Testis (tissue), 3 donors: ENCODE measurements around the gene VSIG10L2. TPM values are rescaled to one million over a fixed set of nuclear protein-coding genes. Genes with fewer than 3 reads are reported as not detected.
"Not testable (repeated sequence)": the region's sequence is repeated elsewhere in the genome, so short reads cannot be mapped to it uniquely, and the experiment has no call there.

Experiments
- DNase-seq: peaks from one replicate; pipeline ENCODE4 v3.0.0-alpha.2; 2019
- H3K27ac ChIP-seq, 2 donors: fragments of 200-600 bp; sonication (generic); one replicate each; pipeline ENCODE4 v1.5.1; 2019
- H3K27me3 ChIP-seq: fragments of 200-600 bp; sonication (generic); one replicate; pipeline ENCODE4 v1.5.1; 2019
- H3K36me3 ChIP-seq: fragments of 200-600 bp; sonication (generic); one replicate; pipeline ENCODE4 v1.5.1; 2017; ENCODE audit warnings: low read depth; ENCODE audit errors: missing control alignments
- H3K4me1 ChIP-seq: fragments of 200-600 bp; sonication (generic); one replicate; pipeline ENCODE4 v1.5.1; 2019
- H3K4me3 ChIP-seq, 2 donors: fragments of 200-600 bp; sonication (generic); one replicate each; pipeline ENCODE4 v1.5.1; 2017 to 2019
- H3K9me3 ChIP-seq: fragments of 200-600 bp; sonication (generic); one replicate; pipeline ENCODE4 v1.5.1; 2017
- CTCF ChIP-seq, 3 experiments: fragments of 450-650 bp in 2 of 3; fragments of 200-600 bp in 1 of 3; sonication (generic) in 1 of 3; IDR thresholded peaks; one replicate each; pipeline ENCODE4 v1.5.1; 2016 to 2019; ENCODE audit warnings: antibody characterized with exemption in 3 of 3, mild to moderate bottlenecking in 2 of 3, moderate library complexity in 1 of 3
- POLR2A ChIP-seq: fragments of 450-650 bp; IDR thresholded peaks from one replicate; pipeline ENCODE4 v1.6.1; 2017; ENCODE audit warnings: antibody characterized with exemption, mild to moderate bottlenecking, moderate library complexity
- WGBS, 2 donors: methylation state at CpG; one replicate each; pipeline ENCODE4 v1.1.5; 2018; 5-methylcytosine and 5-hydroxymethylcytosine counted together
- intact Hi-C: fragments of 100-400 bp; cut with DNase I; formaldehyde crosslinking; loops from one replicate; pipeline ENCODE4 v1.15.1; 2023; ENCODE audit warnings: low total_unique reads
- polyA plus RNA-seq: library from polyadenylated mRNA; stranded (reverse); fragments of 350-450 nt; fragmentation: Illumina TruSeq; extraction: RNeasy Lipid Tissue Mini Kit (QIAGEN cat#74804); gene quantifications from one replicate; pipeline ENCODE4 v1.2.3, GENCODE V29; 2014; ENCODE audit warnings: low read depth, low replicate concordance; ENCODE audit not compliant: insufficient read depth
- total RNA-seq, 2 donors: library from RNA; depleted of rRNA; stranded (reverse); fragments of >200 nt; gene quantifications; one replicate each; pipeline ENCODE4 v1.2.3, GENCODE V29; 2016

Gene VSIG10L2
- total and polyA plus RNA-seq, 3 donors from 2014 or later = not detected

- Histone ChIP-seq H3K36me3 (no peaks in the 10 kb centered on the region), H3K4me3 (no peak overlapping the region), H3K27ac (no peak overlapping the region), H3K9me3 (no peaks in the 10 kb centered on the region), H3K4me1 (peaks cover 7% of the 10 kb centered on the region), H3K27me3 (no peaks in the 10 kb centered on the region)
- WGBS, 2 donors = 90 to 92% methylated on average over 3 of the region's 3 CpGs
- no peak for DNase-seq
- TF ChIP-seq CTCF (IDR thresholded peaks at IDR 0.05) (no peak), POLR2A (no peak)
- intact Hi-C loops = no loop called here
These were observed 36.5 kb downstream of the VSIG10L2 start for GRCh38 chr11:125982348-125982730.

DNA sequence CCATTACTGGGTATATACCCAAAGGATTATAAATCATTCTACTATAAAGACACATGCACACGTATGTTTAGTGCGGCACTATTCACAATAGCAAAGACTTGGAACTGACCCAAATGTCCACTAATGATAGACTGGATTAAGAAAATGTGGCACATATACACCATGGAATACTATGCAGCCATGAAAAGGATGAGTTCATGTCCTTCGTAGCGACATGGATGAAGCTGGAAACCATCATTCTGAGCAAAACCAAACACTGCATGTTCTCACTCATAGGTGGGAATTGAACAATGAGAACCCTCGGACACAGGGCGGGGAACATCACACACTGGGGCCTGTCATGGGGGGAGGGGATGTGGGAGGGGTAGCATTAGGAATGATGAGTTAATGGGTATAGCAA is 40.1 kb downstream of the VSIG10L2 start:
- H3K4me3 ChIP-seq, H3K4me1 ChIP-seq, H3K9me3 ChIP-seq, H3K36me3 ChIP-seq, H3K27me3 ChIP-seq, H3K27ac ChIP-seq, DNase-seq, intact Hi-C loops: not testable (repeated sequence)
- 98 to 99% methylated on average over 6 of the region's 6 CpGs for WGBS, 2 donors

DNA sequence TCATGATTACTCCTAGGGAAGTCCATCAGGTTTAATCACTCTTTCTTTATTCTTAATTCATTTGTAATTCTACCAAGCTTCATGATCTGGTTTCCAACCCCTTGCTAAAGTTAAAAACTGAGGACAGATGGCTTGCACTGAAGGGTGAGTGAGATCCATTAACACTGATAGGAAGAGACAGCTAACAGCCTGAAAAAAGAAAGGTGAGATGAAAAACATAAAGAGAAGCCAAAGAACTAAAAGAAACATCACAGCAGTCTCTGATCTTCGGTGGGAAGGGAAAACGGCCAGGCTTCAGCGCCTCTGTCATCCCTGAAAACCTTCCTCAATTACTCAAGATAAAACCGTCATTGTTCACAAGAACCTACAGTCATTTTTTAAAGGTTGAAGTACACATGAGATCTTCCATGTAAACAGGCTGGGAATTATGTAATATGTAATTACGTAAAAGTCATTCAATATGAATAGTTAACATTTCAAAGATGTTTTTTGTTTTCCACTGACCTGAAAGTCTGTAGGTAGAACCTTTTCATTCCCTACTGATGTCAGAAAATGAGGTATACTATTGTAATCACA is 41.3 kb downstream of the VSIG10L2 start:
- H3K27me3 ChIP-seq = no peaks in the 10 kb centered on the region
- no peak overlapping the region for H3K4me3 ChIP-seq
- H3K4me1 ChIP-seq = no peaks in the 10 kb centered on the region
- TF ChIP-seq POLR2A (no peak), CTCF (IDR thresholded peaks at IDR 0.05) (no peak)
- DNase-seq = no peak
- 80 to 84% methylated on average over 5 of the region's 5 CpGs for WGBS, 2 donors
- intact Hi-C loops = no loop called here
- no peaks in the 10 kb centered on the region for H3K9me3 ChIP-seq
- H3K36me3 ChIP-seq = no peaks in the 10 kb centered on the region
- no peak overlapping the region for H3K27ac ChIP-seq

DNA sequence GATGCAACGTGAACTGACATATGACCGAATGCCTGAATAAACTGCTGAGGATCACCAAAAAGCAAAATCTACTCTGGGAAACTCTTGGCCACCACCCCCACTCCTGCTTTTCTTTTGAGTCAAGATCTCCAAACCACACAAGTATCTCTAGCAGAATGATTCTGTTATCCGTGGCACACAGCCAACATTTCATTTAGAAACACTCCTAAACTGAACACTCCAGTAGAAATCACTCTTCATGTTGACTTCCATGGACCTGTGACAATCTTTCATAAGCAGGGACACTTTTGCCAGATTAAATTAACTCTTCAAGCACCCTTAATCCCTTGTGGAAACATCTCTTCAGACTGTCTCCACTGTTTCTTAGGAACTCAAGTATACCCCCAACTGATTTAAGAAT is 44.4 kb downstream of the VSIG10L2 start:
- intact Hi-C loops = no loop called here

DNA sequence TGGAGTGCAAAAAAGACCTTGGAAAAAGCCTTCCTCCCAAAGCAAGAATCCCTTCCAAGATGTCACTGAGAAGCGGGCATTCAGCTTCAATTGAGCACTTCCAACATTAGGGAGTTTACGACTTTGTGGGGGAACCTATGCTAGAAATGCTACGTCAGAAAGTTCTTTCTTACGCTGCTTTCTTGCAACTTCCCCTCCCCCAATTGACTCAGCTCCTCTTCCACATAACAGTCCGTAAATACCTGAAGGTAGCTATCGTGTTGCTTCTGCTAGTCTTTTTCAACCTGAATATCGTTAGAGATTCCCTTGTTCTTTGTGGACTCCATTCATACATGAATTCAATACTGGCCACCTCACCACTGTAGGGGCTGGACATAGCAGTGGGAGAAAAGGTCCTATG is 47.0 kb downstream of the VSIG10L2 start:
- no peak for DNase-seq
- no peak overlapping the region for H3K4me3 ChIP-seq
- intact Hi-C loops = no loop called here
- H3K27me3 ChIP-seq = no peaks in the 10 kb centered on the region
- no peaks in the 10 kb centered on the region for H3K9me3 ChIP-seq
- H3K4me1 ChIP-seq = no peaks in the 10 kb centered on the region
- TF ChIP-seq CTCF (IDR thresholded peaks at IDR 0.05) (no peak), POLR2A (no peak)
- no peaks in the 10 kb centered on the region for H3K36me3 ChIP-seq
- no peak overlapping the region for H3K27ac ChIP-seq
- WGBS, 2 donors = 88 to 93% methylated on average over 7 of the region's 7 CpGs

More for the DNA sequence above, 44.4 kb downstream of the VSIG10L2 start:
- Histone ChIP-seq H3K27me3 (no peaks in the 10 kb centered on the region), H3K27ac (no peak overlapping the region), H3K4me3 (no peak overlapping the region), H3K36me3 (no peaks in the 10 kb centered on the region), H3K4me1 (no peaks in the 10 kb centered on the region), H3K9me3 (no peaks in the 10 kb centered on the region)
- WGBS, 2 donors = 49 to 61% methylated on average over 3 of the region's 3 CpGs
- DNase-seq = peak; percentile 32
- no peak for TF ChIP-seq CTCF (IDR thresholded peaks at IDR 0.05)
- TF ChIP-seq POLR2A = no peak
